GM04504 (cell line): ENCODE data around the gene DHRS13.

Experiments
- DNase-seq: peaks from one replicate; pipeline ENCODE4 v3.0.0-alpha.2; 2012; ENCODE audit warnings: low read depth

DHRS13 gene

GRCh38 chr17:28902819-28903545 is at the start of gene DHRS13:
Gene DHRS13 (minus strand): TSS chr17:28903079. CDS start chr17:28902944, 135 bp downstream.
- DNase-seq: peak; percentile 62

GRCh38 chr17:28951991-28952975 is 49.4 kb upstream of the DHRS13 start:
- DNase-seq: peak; percentile 99

- DNase-seq: peak; percentile 100
These were observed 48.6 kb upstream of the DHRS13 start, which contains the start of gene PHF12 for GRCh38 chr17:28951428-28951990. Gene PHF12 (minus strand): TSS chr17:28951518. CDS start chr17:28950960, 558 bp downstream.

- no peak for DNase-seq
These were observed 48.0 kb upstream of the DHRS13 start for GRCh38 chr17:28950752-28951427.

GRCh38 chr17:28950017-28950751 is 47.3 kb upstream of the DHRS13 start:
- DNase-seq: no peak

- no peak for DNase-seq
These were observed 46.5 kb upstream of the DHRS13 start for GRCh38 chr17:28949185-28950016.

GRCh38 chr17:28948873-28949184 is 46.0 kb upstream of the DHRS13 start:
- no peak for DNase-seq

GRCh38 chr17:28948342-28948741 is 45.5 kb upstream of the DHRS13 start:
- no peak for DNase-seq

- no peak for DNase-seq
These were observed 44.8 kb upstream of the DHRS13 start for GRCh38 chr17:28947639-28948038.

- peak; percentile 69 for DNase-seq
These were observed 43.4 kb upstream of the DHRS13 start for GRCh38 chr17:28946239-28946638.

- no peak for DNase-seq
These were observed 42.2 kb upstream of the DHRS13 start for GRCh38 chr17:28944862-28945741.

GRCh38 chr17:28944343-28944742 is 41.5 kb upstream of the DHRS13 start:
- no peak for DNase-seq

GRCh38 chr17:28942925-28943324 is 40.0 kb upstream of the DHRS13 start:
- DNase-seq: no peak

- DNase-seq: no peak
These were observed 38.4 kb upstream of the DHRS13 start for GRCh38 chr17:28941251-28941650.

- DNase-seq: no peak
These were observed 37.8 kb upstream of the DHRS13 start for GRCh38 chr17:28940675-28941074.

- DNase-seq: no peak
These were observed 37.3 kb upstream of the DHRS13 start for GRCh38 chr17:28940142-28940541.

- no peak for DNase-seq
These were observed 35.7 kb upstream of the DHRS13 start for GRCh38 chr17:28938552-28938951.

- DNase-seq: no peak
These were observed 34.3 kb upstream of the DHRS13 start for GRCh38 chr17:28937044-28937729.
